Naive thymus-derived CD8-positive, alpha-beta T cell (primary cell): ENCODE data around the gene GPRIN3. TPM values are rescaled to one million over a fixed set of nuclear protein-coding genes. Genes with fewer than 3 reads are reported as not detected.

Experiments
- ATAC-seq, 2 donors: fragments of 150-1000 bp; cut with Tn5 transposase in 1 of 2; sonication (Bioruptor Pico), chemical (Tn5 transposase) in 1 of 2; 1 replicate in 1 of 2; 2 replicates in 1 of 2; pipeline ENCODE4 v1.10.0; 2021; ENCODE audit warnings: mild to moderate bottlenecking in 2 of 2, moderate library complexity in 2 of 2
- POLR2A ChIA-PET: fragments of 350-600 bp; sonication (Branson Sonifier 250); formaldehyde crosslinking; loops from one replicate; lab custom pipeline; 2021; ENCODE audit warnings: antibody characterized with exemption; lab: Charles Lee
- DNase-seq, 10 donors: peaks; one replicate each; pipeline versions ENCODE4 v3.0.0 to v3.0.0-alpha.2; 2020 to 2022
- H3K27ac Mint-ChIP-seq, 10 donors: one replicate each; pipeline ENCODE4 v1.8.0; 2020 to 2022; ENCODE audit warnings: mild to moderate bottlenecking in 10 of 10, mixed read lengths in 10 of 10, moderate library complexity in 4 of 10, inconsistent platforms in 1 of 10
- H3K27me3 Mint-ChIP-seq, 5 donors: one replicate each; pipeline ENCODE4 v1.8.0; 2021 to 2022; ENCODE audit warnings: mixed read lengths in 5 of 5
- H3K36me3 Mint-ChIP-seq, 3 donors: one replicate each; pipeline ENCODE4 v1.8.0; 2020 to 2022; ENCODE audit warnings: mixed read lengths in 3 of 3, mild to moderate bottlenecking in 2 of 3, inconsistent platforms in 1 of 3
- H3K4me1 Mint-ChIP-seq, 4 donors: one replicate each; pipeline ENCODE4 v1.8.0; 2021 to 2022; ENCODE audit warnings: mixed read lengths in 4 of 4
- H3K4me3 Mint-ChIP-seq, 10 donors: one replicate each; pipeline ENCODE4 v1.8.0; 2020 to 2022; ENCODE audit warnings: mild to moderate bottlenecking in 10 of 10, mixed read lengths in 10 of 10, moderate library complexity in 6 of 10, inconsistent platforms in 1 of 10
- H3K9me3 Mint-ChIP-seq, 9 donors: one replicate each; pipeline ENCODE4 v1.8.0; 2020 to 2022; ENCODE audit warnings: mixed read lengths in 9 of 9, mild to moderate bottlenecking in 3 of 9, inconsistent platforms in 1 of 9, moderate library complexity in 1 of 9
- polyA plus RNA-seq, 3 donors: library from polyadenylated mRNA; unstranded; fragments of 300-500 nt; fragmentation: Illumina TruSeq; gene quantifications; one replicate each; pipeline ENCODE4 v1.2.3, GENCODE V29; 2021
- total RNA-seq, 8 experiments: library from RNA in 2 of 8; stranded (reverse) in 2 of 8; gene quantifications; one replicate each; pipeline ENCODE4 v1.2.3 and lab custom pipeline; 2021 to 2026

Gene GPRIN3
- total RNA-seq (1 to 10 TPM; 6.3 to 6.5 TPM), polyA plus RNA-seq (1 to 10 TPM; 3.3 to 3.7 (median 3.4) TPM), total RNA-seq (lab: John Stamatoyannopoulos, UW) (23.8 to 136 (median 48.5) reads per million in 6 experiments)

- H3K36me3 Mint-ChIP-seq, result no peaks in the 10 kb centered on the region
- no peaks in the 10 kb centered on the region for H3K9me3 Mint-ChIP-seq
- no peaks in the 10 kb centered on the region for H3K27me3 Mint-ChIP-seq
- DNase-seq (peak; percentile 50 to 77 (median 60)), ATAC-seq (peak; percentile 80 to 81)
- H3K4me1 Mint-ChIP-seq, result peaks cover 27 to 62% (median 53%) of the 10 kb centered on the region in 4 donors
- peak within 1 kb of the TSS; percentile 79 to 96 (median 88) for H3K27ac Mint-ChIP-seq
- H3K4me3 Mint-ChIP-seq, result peak within 1 kb of the TSS; percentile 82 to 99 (median 92)
- POLR2A ChIA-PET, result interaction anchor here (0.6 to 2.6 kb wide), 8 partner anchors 9 to 95 kb away, joined by 3 to 22 read pairs (median 4); no protein-coding TSS in a partner anchor
These were observed at the start of gene GPRIN3 for GRCh38 chr4:89307446-89308160. Gene GPRIN3, minus strand, starts transcription at chr4:89307800. Its CDS starts 57,690 bp downstream, at chr4:89250110.

- Mint-ChIP-seq H3K4me1 (no peaks in the 10 kb centered on the region), H3K4me3 (no peak overlapping the region), H3K27me3 (peaks cover 0 to 6% (median 0%) of the 10 kb centered on the region in 5 donors), H3K27ac (no peak overlapping the region), H3K36me3 (no peaks in the 10 kb centered on the region), H3K9me3 (no peaks in the 10 kb centered on the region)
- POLR2A ChIA-PET, result no interaction called here
- ATAC-seq, result no peak
- DNase-seq, result no peak
These were observed 49.7 kb upstream of the GPRIN3 start for GRCh38 chr4:89357340-89357739.

DNA sequence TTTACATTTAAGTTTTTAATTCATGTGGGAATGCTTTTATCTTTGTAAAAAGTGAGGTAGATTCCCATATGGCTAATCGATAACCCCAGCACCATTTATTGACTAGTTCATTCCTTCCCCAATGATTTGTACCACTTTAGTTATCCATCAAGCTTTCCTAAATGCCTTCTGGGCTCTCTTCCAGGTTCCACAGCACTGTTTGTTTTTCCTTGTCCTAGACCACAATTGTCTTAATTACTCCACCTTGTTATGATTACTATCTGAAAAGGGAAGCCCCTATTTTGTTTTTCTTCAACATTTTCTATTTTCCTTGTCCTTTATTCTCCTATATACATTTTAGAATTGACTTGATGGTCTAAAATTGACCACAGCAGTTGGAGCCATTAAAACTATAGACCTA lies 48.5 kb upstream of the GPRIN3 start:
- Mint-ChIP-seq H3K36me3 (no peaks in the 10 kb centered on the region), H3K27me3 (peaks cover 0 to 3% (median 0%) of the 10 kb centered on the region in 5 donors), H3K27ac (peak overlapping the region in 1 of 10 donors; percentile 3), H3K4me3 (no peak overlapping the region), H3K9me3 (no peaks in the 10 kb centered on the region), H3K4me1 (no peaks in the 10 kb centered on the region)
- DNase-seq (no peak), ATAC-seq (no peak)
- POLR2A ChIA-PET, result no interaction called here

DNA sequence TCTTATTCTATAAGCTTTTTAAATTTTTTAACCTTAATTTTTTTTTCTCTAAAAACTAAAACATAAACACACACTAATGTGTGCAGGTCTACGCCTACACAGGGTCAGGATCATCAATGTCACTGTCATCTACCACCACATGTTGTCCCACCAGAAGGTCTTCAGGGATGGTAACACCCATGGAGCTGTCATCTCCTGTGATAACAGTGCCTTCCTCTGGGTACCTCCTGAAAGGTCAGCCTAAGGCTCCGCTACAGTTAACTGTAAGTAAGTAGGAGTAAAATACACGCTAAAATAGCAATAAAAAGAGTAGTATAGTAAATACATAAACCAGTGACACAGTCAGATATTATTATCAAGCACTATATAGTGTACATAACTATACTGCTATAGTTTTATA lies 45.9 kb upstream of the GPRIN3 start:
- Mint-ChIP-seq H3K36me3 (peaks cover 0 to 8% (median 3%) of the 10 kb centered on the region in 3 donors), H3K27ac (no peak overlapping the region), H3K4me3 (no peak overlapping the region), H3K9me3 (peaks cover 0 to 5% (median 0%) of the 10 kb centered on the region in 9 donors), H3K27me3 (no peaks in the 10 kb centered on the region), H3K4me1 (no peaks in the 10 kb centered on the region)
- ATAC-seq (no peak), DNase-seq (no peak)
- POLR2A ChIA-PET, result no interaction called here

DNA sequence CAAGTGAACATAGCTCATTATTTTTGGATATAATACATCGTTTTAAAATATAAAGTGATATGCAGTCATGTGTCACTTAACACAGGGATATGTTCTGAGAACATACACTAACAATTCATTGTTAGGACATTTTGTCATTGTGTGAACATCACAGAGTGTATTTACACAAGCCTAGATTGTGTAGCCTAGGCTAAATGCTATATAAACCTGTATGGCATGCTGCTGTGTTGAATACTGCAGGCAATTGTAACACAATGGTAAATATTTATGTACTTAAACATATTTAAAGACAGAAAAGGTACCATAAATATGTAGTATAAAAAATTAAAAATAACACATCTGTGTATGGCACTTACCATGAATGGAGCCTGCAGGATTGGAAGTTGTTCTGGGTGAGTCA lies 44.9 kb upstream of the GPRIN3 start:
- ATAC-seq, result no peak
- peaks cover 0 to 12% (median 8%) of the 10 kb centered on the region in 3 donors for H3K36me3 Mint-ChIP-seq
- POLR2A ChIA-PET, result no interaction called here

DNA sequence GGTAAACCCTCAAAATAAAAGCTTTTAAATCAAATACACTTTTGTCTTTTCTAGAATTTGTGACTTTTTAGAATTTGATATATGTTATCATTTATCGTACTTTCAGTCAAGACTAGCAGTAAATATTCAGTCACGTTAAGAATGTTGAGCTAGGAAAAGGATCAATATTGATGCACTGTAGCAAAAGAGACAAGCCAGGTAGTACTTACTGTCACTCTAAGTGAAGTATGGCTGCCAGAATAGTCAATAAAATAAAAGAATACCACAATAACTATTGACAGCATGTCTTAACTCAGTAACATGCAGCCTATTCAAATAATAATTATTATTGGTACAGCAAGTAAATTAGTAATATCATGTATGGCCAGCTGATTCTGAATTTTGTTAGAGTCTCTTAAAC lies 43.6 kb upstream of the GPRIN3 start:
- no peak overlapping the region for H3K27ac Mint-ChIP-seq
- ATAC-seq, result no peak
- H3K4me1 Mint-ChIP-seq, result no peaks in the 10 kb centered on the region
- H3K36me3 Mint-ChIP-seq, result peaks cover 0 to 17% (median 15%) of the 10 kb centered on the region in 3 donors
- POLR2A ChIA-PET, result no interaction called here
- H3K4me3 Mint-ChIP-seq, result no peak overlapping the region
- H3K27me3 Mint-ChIP-seq, result no peaks in the 10 kb centered on the region
- H3K9me3 Mint-ChIP-seq, result peaks cover 5 to 22% (median 14%) of the 10 kb centered on the region in 9 donors
- no peak for DNase-seq

More for the DNA sequence above, 44.9 kb upstream of the GPRIN3 start:
- Mint-ChIP-seq H3K4me1 (no peaks in the 10 kb centered on the region), H3K9me3 (peaks cover 0 to 12% (median 6%) of the 10 kb centered on the region in 9 donors), H3K27ac (no peak overlapping the region), H3K27me3 (no peaks in the 10 kb centered on the region), H3K4me3 (no peak overlapping the region)
- no peak for DNase-seq

GRCh38 chr4:89347363-89348025 lies 39.9 kb upstream of the GPRIN3 start:
- no peaks in the 10 kb centered on the region for H3K4me1 Mint-ChIP-seq
- no peak overlapping the region for H3K4me3 Mint-ChIP-seq
- H3K9me3 Mint-ChIP-seq, result peaks cover 5 to 22% (median 20%) of the 10 kb centered on the region in 9 donors
- POLR2A ChIA-PET, result no interaction called here
- H3K36me3 Mint-ChIP-seq, result peaks cover 0 to 17% (median 15%) of the 10 kb centered on the region in 3 donors
- H3K27me3 Mint-ChIP-seq, result no peaks in the 10 kb centered on the region
- DNase-seq (no peak), ATAC-seq (no peak)
- no peak overlapping the region for H3K27ac Mint-ChIP-seq

DNA sequence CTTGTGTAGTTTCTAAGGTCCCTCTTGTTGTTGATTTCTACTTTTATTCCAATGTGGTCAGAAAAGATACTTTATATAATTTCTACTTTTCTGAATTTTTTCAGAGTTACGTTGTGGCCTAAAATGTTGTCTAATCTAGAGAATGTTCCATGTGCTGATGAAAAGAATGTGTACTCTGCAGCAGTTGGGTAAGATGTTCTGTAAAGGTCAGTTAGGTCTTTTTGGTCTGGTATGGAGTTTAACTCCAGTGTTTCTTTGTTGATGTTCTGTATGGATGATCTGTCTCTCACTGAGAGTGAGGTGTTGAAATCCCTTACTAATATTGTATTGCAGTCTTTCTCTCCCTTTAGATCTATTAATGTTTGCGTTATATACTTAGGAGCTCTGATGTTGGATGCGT lies 37.0 kb upstream of the GPRIN3 start:
- no peaks in the 10 kb centered on the region for H3K27me3 Mint-ChIP-seq
- H3K27ac Mint-ChIP-seq, result no peak overlapping the region
- peaks cover 0 to 14% (median 7%) of the 10 kb centered on the region in 3 donors for H3K36me3 Mint-ChIP-seq
- no peak for ATAC-seq
- no peak for DNase-seq
- no peaks in the 10 kb centered on the region for H3K4me1 Mint-ChIP-seq
- POLR2A ChIA-PET, result no interaction called here
- no peak overlapping the region for H3K4me3 Mint-ChIP-seq
- peaks cover 5 to 20% (median 18%) of the 10 kb centered on the region in 9 donors for H3K9me3 Mint-ChIP-seq

GRCh38 chr4:89338206-89338605 lies 30.6 kb upstream of the GPRIN3 start:
- H3K36me3 Mint-ChIP-seq, result no peaks in the 10 kb centered on the region
- ATAC-seq (no peak), DNase-seq (no peak)
- peak overlapping the region in 1 of 10 donors; percentile 56 for H3K4me3 Mint-ChIP-seq
- H3K9me3 Mint-ChIP-seq, result no peaks in the 10 kb centered on the region
- H3K4me1 Mint-ChIP-seq, result peaks cover 0 to 14% (median 5%) of the 10 kb centered on the region in 4 donors
- peak overlapping the region in 3 of 10 donors; percentile 43 to 47 (median 44) for H3K27ac Mint-ChIP-seq
- H3K27me3 Mint-ChIP-seq, result no peaks in the 10 kb centered on the region
- POLR2A ChIA-PET, result no interaction called here

- H3K27ac Mint-ChIP-seq, result peak overlapping the region in 8 of 10 donors; percentile 4 to 50 (median 30)
- DNase-seq, result peak in 4 of 10 donors; percentile 8 to 61 (median 33)
These were observed 30.1 kb upstream of the GPRIN3 start for GRCh38 chr4:89337681-89338080.

GRCh38 chr4:89336818-89337420 lies 29.3 kb upstream of the GPRIN3 start:
- H3K27me3 Mint-ChIP-seq, result no peaks in the 10 kb centered on the region
- H3K36me3 Mint-ChIP-seq, result no peaks in the 10 kb centered on the region
- peaks cover 0 to 14% (median 5%) of the 10 kb centered on the region in 4 donors for H3K4me1 Mint-ChIP-seq
- DNase-seq (peak in 2 of 10 donors; percentile 0 to 2), ATAC-seq (peak in 1 of 2 donors; percentile 33)
- peak overlapping the region in 4 of 10 donors; percentile 3 to 40 (median 6) for H3K4me3 Mint-ChIP-seq
- H3K9me3 Mint-ChIP-seq, result no peaks in the 10 kb centered on the region
- POLR2A ChIA-PET, result no interaction called here
- H3K27ac Mint-ChIP-seq, result peak overlapping the region in 3 of 10 donors; percentile 3 to 43 (median 31)

More at GRCh38 chr4:89337681-89338080, 30.1 kb upstream of the GPRIN3 start:
- H3K9me3 Mint-ChIP-seq, result no peaks in the 10 kb centered on the region
- H3K4me3 Mint-ChIP-seq, result peak overlapping the region in 7 of 10 donors; percentile 1 to 56 (median 31)
- no peaks in the 10 kb centered on the region for H3K36me3 Mint-ChIP-seq
- H3K27me3 Mint-ChIP-seq, result no peaks in the 10 kb centered on the region
- peak; percentile 68 to 91 for ATAC-seq
- H3K4me1 Mint-ChIP-seq, result peaks cover 0 to 14% (median 5%) of the 10 kb centered on the region in 4 donors
- POLR2A ChIA-PET, result no interaction called here

GRCh38 chr4:89334830-89335229 lies 27.2 kb upstream of the GPRIN3 start:
- Mint-ChIP-seq H3K27ac (peak overlapping the region in 1 of 10 donors; percentile 10), H3K4me1 (peaks cover 0 to 14% (median 6%) of the 10 kb centered on the region in 4 donors), H3K27me3 (no peaks in the 10 kb centered on the region), H3K9me3 (no peaks in the 10 kb centered on the region), H3K36me3 (no peaks in the 10 kb centered on the region), H3K4me3 (no peak overlapping the region)
- ATAC-seq, result no peak
- DNase-seq, result no peak
- POLR2A ChIA-PET, result interaction anchor here (0.7 to 0.9 kb wide), 2 partner anchors 15 to 18 kb away, joined by 3 read pairs; no protein-coding TSS in a partner anchor
